Forelimb muscle (tissue), 1 donor: Measurements from ENCODE around the gene TMEM54. TPM values are rescaled to one million over a fixed set of nuclear protein-coding genes. Genes with fewer than 3 reads are reported as not detected.

Experiments used
- DNase-seq: peaks from one replicate; pipeline ENCODE4 v3.0.0-alpha.2; 2013; ENCODE audit warnings: low read depth
- polyA plus RNA-seq: library from polyadenylated mRNA; unstranded; fragments of 120-200 nt; gene quantifications from one replicate; pipeline ENCODE4 v1.2.1, GENCODE V29; 2013; ENCODE audit not compliant: insufficient read length

The TMEM54 gene
- polyA plus RNA-seq, 1 donor = 3.7 TPM

GRCh38 chr1:32864375-32865019, 36.7 kb downstream of the TMEM54 start:
- DNase-seq = no peak

GRCh38 chr1:32863881-32864245, 37.3 kb downstream of the TMEM54 start:
- DNase-seq = no peak

- DNase-seq = no peak
Observed at GRCh38 chr1:32863218-32863880, 37.8 kb downstream of the TMEM54 start.

GRCh38 chr1:32861904-32862695, 39.1 kb downstream of the TMEM54 start:
- no peak for DNase-seq

GRCh38 chr1:32860566-32860965, 40.6 kb downstream of the TMEM54 start:
- no peak for DNase-seq

GRCh38 chr1:32859915-32860314, 41.3 kb downstream of the TMEM54 start:
- DNase-seq = no peak

- no peak for DNase-seq
Observed at GRCh38 chr1:32858791-32859190, 42.4 kb downstream of the TMEM54 start.

- DNase-seq = no peak
Observed at GRCh38 chr1:32858136-32858535, 43.1 kb downstream of the TMEM54 start.

- no peak for DNase-seq
Observed at GRCh38 chr1:32855861-32856617, 45.1 kb downstream of the TMEM54 start.

GRCh38 chr1:32848354-32849063, 52.7 kb downstream of the TMEM54 start:
- DNase-seq = no peak

Other genes with a start within 250 kb of the TMEM54 start
- gene SYNC, start 198.6 kb downstream of the TMEM54 start, polyA plus RNA-seq = 48.6 TPM
- 40.4 TPM for gene YARS1, start 84.0 kb downstream of the TMEM54 start, polyA plus RNA-seq
- 22.5 TPM for gene S100PBP, start 83.7 kb downstream of the TMEM54 start, polyA plus RNA-seq
- gene FNDC5, start 30.5 kb downstream of the TMEM54 start, polyA plus RNA-seq = 194 TPM
- gene HPCA, start 14.9 kb downstream of the TMEM54 start, polyA plus RNA-seq = 0.15 TPM
- gene RNF19B, start 63.4 kb upstream of the TMEM54 start, polyA plus RNA-seq = 9.1 TPM
- gene AK2, start 135.5 kb upstream of the TMEM54 start, polyA plus RNA-seq = 124 TPM
- gene AZIN2, start 179.8 kb upstream of the TMEM54 start, polyA plus RNA-seq = 3.4 TPM